Measurements from ENCODE around the gene FOS.

GRCh38 chr14:75295491-75296345 is 17.1 kb downstream of the FOS start:
- TF ChIP-seq, protein P1, sequence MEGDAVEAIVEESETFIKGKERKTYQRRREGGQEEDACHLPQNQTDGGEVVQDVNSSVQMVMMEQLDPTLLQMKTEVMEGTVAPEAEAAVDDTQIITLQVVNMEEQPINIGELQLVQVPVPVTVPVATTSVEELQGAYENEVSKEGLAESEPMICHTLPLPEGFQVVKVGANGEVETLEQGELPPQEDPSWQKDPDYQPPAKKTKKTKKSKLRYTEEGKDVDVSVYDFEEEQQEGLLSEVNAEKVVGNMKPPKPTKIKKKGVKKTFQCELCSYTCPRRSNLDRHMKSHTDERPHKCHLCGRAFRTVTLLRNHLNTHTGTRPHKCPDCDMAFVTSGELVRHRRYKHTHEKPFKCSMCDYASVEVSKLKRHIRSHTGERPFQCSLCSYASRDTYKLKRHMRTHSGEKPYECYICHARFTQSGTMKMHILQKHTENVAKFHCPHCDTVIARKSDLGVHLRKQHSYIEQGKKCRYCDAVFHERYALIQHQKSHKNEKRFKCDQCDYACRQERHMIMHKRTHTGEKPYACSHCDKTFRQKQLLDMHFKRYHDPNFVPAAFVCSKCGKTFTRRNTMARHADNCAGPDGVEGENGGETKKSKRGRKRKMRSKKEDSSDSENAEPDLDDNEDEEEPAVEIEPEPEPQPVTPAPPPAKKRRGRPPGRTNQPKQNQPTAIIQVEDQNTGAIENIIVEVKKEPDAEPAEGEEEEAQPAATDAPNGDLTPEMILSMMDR (IDR thresholded peaks at IDR 0.05) = peak; percentile 97
- TF ChIP-seq EZH2phosphoT487 (IDR thresholded peaks at IDR 0.05) (no peak), EZH2 (IDR thresholded peaks at IDR 0.05) (no peak)

Data from neural progenitor cell (in vitro differentiated cells).